Heart left ventricle (tissue), 13 donors: ENCODE results near the gene B3GLCT.

Experiments used
- POLR2A ChIP-seq, 2 donors: fragments of 450-650 bp; IDR thresholded peaks; one replicate each; pipeline ENCODE4 v1.6.1; 2017; ENCODE audit warnings: antibody characterized with exemption in 2 of 2, mild to moderate bottlenecking in 2 of 2, moderate library complexity in 2 of 2
- TF ChIP-seq, protein P1 (sequence below), 12 donors: fragments of 200-600 bp; sonication (generic) in 4 of 12; IDR thresholded peaks; one replicate each; pipeline versions ENCODE4 v1.5.0 to v1.8.0; 2018 to 2022; ENCODE audit warnings: antibody characterized with exemption in 12 of 12, mild to moderate bottlenecking in 5 of 12
- donor health status: ischemic (EF 13 %, LVEDD 7.1; RV severe dilation, severe dysfunction).
- donor health status: DM: no; HTN: yes; CAD: no.
- donor health status: DM: no; HTN: no; CAD: no.
- donor health status: ischemic (EF 25% LVEDD 6.9; RV normal size, moderate dysfunction).
- donor health status: ischemic (EF 25% LVEDD 5.7; RV mildly dilated, moderate dysfunction).
- donor health status: ischemic (EF 35%, LVEDD 5.7; RV mildly dilated, moderate dysfunction).
- donor health status: nonischemic (EF 11% LVEDD 7.7; RV severe dilation, severe dysfunction).
- donor health status: DM: yes; HTN: yes; CAD: no.
- donor health status: PGD.
- donor health status: ischemic (EF 29% LVEDD 5.4; RV normal size, mild dysfunction).
- donor health status: nonischemic (EF 23%, LVEDD 6.1; RV moderate dilation, normal function).

DNA sequence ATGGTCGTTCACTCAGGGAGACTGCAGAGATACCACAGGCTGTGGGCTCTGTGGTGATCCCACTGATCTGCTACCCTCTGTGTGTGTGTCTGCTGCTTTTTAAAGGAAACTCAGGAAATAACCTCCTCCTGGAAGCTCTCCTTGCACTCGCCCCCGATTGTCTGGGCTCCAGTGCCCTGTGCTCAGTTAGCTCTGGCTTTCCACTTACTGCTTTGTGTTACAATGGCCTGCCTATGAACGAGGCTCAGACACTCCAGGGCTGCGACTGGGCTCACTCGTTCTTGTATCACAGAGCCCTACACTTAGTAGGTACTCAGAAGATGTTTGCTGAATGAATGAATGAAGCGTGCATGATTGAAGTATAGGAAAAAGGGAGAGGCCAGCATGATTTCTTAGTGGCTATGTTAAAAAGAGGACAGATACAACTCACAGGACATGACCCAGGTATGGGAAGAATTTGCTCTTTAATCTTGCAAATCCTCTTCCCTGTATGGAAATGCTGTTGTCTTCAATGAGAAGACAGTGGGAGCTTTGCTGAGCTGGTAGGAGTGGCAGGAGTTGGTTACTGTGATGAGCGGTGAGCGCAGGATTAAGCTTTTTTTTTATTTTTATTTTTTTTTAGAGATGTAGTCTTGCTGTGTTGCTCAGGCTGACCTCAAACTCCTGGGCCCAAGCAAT lies 26.4 kb downstream of the B3GLCT start:
- TF ChIP-seq, protein P1, sequence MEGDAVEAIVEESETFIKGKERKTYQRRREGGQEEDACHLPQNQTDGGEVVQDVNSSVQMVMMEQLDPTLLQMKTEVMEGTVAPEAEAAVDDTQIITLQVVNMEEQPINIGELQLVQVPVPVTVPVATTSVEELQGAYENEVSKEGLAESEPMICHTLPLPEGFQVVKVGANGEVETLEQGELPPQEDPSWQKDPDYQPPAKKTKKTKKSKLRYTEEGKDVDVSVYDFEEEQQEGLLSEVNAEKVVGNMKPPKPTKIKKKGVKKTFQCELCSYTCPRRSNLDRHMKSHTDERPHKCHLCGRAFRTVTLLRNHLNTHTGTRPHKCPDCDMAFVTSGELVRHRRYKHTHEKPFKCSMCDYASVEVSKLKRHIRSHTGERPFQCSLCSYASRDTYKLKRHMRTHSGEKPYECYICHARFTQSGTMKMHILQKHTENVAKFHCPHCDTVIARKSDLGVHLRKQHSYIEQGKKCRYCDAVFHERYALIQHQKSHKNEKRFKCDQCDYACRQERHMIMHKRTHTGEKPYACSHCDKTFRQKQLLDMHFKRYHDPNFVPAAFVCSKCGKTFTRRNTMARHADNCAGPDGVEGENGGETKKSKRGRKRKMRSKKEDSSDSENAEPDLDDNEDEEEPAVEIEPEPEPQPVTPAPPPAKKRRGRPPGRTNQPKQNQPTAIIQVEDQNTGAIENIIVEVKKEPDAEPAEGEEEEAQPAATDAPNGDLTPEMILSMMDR (IDR thresholded peaks at IDR 0.05): no peak
- TF ChIP-seq POLR2A (IDR thresholded peaks at IDR 0.05): no peak
